HUDEP-2 (cell line): ENCODE measurements around the gene PCP4.
A peak's percentile ranks its signal among the peaks of the same experiment; 100 is the strongest.

ENCODE experiments used
- DNase-seq, 76 experiments: peaks; one replicate each; lab custom pipeline; 2025; ENCODE audit not compliant: unreplicated experiment in 76 of 76; lab: John Stamatoyannopoulos, UW

PCP4 gene

GRCh38 chr21:39867198-39867650 lies at the start of gene PCP4:
Gene PCP4, plus strand, starts transcription at chr21:39867438. Its CDS starts 64 bp downstream, at chr21:39867502.
- DNase-seq, result peak in 43 of 76 experiments; percentile 1 to 72 (median 26)

GRCh38 chr21:39818557-39818956 lies 48.7 kb upstream of the PCP4 start:
- DNase-seq, result no peak

GRCh38 chr21:39822042-39822441 lies 45.2 kb upstream of the PCP4 start:
- DNase-seq, result no peak

GRCh38 chr21:39825250-39825649 lies 42.0 kb upstream of the PCP4 start:
- DNase-seq, result no peak

- DNase-seq, result no peak
Observed at GRCh38 chr21:39834543-39834942, 32.7 kb upstream of the PCP4 start.

- no peak for DNase-seq
Observed at GRCh38 chr21:39837861-39838359, 29.3 kb upstream of the PCP4 start.

- no peak for DNase-seq
Observed at GRCh38 chr21:39840373-39841097, 26.7 kb upstream of the PCP4 start.

- no peak for DNase-seq
Observed at GRCh38 chr21:39842741-39843459, 24.3 kb upstream of the PCP4 start.

- DNase-seq, result no peak
Observed at GRCh38 chr21:39843483-39843882, 23.8 kb upstream of the PCP4 start.

GRCh38 chr21:39843916-39844315 lies 23.3 kb upstream of the PCP4 start:
- no peak for DNase-seq

GRCh38 chr21:39845571-39846130 lies 21.6 kb upstream of the PCP4 start:
- no peak for DNase-seq

- no peak for DNase-seq
Observed at GRCh38 chr21:39847877-39848276, 19.4 kb upstream of the PCP4 start.

GRCh38 chr21:39849014-39849655 lies 18.1 kb upstream of the PCP4 start:
- no peak for DNase-seq

- no peak for DNase-seq
Observed at GRCh38 chr21:39850333-39850732, 16.9 kb upstream of the PCP4 start.

GRCh38 chr21:39851002-39851618 lies 16.1 kb upstream of the PCP4 start:
- no peak for DNase-seq

- DNase-seq, result no peak
Observed at GRCh38 chr21:39852021-39852721, 15.1 kb upstream of the PCP4 start.

GRCh38 chr21:39852726-39853500 lies 14.3 kb upstream of the PCP4 start:
- no peak for DNase-seq

- DNase-seq, result peak in 2 of 76 experiments; percentile 3 to 5
Observed at GRCh38 chr21:39854572-39854971, 12.7 kb upstream of the PCP4 start.

GRCh38 chr21:39855595-39855994 lies 11.6 kb upstream of the PCP4 start:
- no peak for DNase-seq
